Measurements from ENCODE around the gene ABHD14A. TPM values are rescaled to one million over a fixed set of nuclear protein-coding genes. Genes with fewer than 3 reads are reported as not detected.

ABHD14A gene
- total RNA-seq, 1 experiment from 2014 or later, result 29.1 TPM

DNA sequence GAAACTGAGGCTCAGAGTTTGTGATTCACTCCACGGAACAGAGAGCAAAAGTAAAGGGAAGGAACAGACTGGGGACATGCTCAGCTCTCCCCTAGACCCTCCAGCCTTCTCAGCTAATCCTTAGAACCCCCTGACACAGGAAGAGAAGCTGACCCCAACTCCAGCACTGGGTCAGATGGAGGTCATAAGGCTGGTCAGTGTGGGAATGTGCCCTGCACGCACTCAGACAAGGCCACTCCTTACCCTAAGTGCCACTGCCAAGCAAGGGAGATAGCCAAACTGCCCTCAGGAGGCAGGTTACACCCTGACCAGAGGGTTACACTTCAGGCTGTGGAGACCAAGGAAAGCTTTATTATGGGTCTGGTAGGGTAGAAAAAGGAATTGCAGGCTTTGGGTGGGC, 19.7 kb downstream of the ABHD14A start:
- DNase-seq (ENCODE audit: low read depth), result no peak

DNA sequence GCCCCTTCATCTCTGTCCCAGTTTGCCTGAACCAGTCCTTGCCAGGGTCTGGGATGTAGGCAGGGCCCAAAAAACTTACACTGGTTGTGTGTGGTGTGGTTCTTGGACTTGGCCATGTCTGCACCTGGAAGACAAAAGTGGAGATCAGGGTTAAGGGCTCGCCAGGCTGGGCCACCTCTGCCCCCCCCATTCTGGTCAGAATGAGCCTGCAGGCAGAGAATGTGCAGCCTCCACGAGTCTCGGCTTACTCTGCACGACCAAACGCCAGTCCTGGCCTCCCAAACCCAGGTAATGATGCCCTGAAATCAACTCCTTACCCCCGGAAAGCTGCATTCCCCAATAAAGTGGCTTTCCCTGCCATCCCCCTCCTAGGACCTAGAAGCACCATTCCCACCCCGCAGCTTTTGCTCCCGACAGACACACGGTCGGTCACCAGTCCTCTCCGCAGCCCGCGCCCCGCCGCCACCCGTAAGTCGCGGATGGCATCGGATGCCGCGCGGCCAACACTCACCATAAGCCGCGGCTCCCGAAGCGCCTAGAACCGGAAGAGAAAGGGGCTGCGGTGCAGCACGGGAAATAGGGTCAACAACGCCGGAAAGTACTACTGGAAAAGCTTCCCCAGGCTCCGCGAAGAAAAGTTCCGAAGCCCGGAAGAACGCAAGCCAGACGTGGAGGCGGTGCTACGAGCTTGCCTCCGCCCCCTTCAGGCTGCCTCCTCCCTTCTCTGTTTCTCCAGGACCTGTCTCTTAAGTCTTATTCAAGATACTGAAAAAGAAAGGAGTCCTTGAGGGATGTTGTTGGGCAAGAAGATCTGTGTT, 20.7 kb downstream of the ABHD14A start, which contains the start of gene RPL29:
TSS of gene RPL29 (minus strand) at position 550 of the 818 bp plus-strand sequence. CDS start at position 116, 434 bp downstream.
- DNase-seq (ENCODE audit: low read depth), result peak; percentile 95

DNA sequence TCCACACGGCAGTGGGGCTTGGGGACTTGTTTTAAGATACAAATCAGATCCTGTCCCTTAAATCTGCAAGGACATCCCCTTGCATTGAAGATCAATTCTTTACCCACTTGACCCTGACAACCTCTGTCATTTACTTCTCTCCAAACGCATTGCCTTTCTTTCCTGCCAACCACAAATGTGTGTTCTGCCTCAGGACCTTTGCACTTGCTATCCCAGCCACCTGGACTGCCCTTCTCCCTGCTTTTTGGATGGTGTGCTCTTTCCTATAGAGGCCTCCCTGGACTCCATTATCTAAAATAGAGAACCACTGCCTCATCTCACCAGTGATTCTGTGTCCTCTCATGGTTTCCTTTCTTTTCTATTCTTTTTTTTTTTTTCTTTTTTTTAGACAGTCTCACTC, 22.3 kb downstream of the ABHD14A start:
- no peak for DNase-seq (ENCODE audit: low read depth)

DNA sequence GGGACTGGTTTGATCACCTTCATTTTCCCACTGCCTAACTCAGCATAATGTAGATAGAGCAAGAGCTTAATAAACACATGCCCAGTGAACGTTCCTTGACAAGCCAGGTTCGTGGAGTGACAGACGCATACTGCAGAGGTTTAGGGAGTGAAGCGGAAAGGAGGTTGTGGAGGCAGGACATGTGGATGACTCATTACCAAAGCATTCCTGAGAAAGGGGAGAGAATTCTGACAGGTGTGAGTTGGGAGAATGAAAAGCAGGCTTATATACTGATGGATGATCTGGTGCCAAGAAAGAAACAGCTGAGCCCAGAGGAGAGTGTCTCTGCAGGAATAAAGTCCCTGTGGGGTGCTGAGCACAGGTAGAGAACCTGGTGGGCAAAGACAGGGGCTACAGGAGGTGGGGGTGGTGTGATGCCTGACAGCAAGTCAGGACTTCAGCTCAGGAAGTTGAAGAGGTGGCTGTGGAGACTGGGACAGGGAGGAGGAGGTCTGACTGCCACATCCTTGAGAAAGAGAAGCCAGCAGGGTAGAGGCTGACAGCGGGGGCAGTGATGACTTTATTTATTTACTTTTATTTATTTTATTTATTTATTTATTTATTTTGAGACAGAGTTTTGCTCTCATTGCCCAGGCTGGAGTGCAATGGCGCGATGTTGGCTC, 23.2 kb downstream of the ABHD14A start:
- DNase-seq (ENCODE audit: low read depth), result peak; percentile 52

DNA sequence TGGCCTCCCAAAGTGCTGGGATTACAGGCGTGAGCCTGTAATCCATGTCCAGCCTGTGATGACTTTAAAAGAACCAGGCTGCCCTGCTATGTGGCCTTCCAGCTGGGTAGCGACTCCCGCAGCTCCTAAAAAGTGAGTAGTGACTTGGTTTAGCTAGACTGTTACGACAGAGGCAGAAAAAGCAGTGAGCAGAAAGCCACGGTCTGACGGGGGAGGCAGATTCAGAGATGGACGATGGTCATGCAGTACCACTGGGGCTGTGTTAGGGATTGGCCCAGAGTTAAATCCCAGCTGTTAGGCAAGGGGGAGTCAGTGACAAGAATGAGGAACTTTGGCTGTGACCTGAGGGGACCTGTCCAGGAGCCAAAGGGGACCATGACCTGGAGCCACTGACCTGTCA, 23.9 kb downstream of the ABHD14A start:
- no peak for DNase-seq (ENCODE audit: low read depth)

DNA sequence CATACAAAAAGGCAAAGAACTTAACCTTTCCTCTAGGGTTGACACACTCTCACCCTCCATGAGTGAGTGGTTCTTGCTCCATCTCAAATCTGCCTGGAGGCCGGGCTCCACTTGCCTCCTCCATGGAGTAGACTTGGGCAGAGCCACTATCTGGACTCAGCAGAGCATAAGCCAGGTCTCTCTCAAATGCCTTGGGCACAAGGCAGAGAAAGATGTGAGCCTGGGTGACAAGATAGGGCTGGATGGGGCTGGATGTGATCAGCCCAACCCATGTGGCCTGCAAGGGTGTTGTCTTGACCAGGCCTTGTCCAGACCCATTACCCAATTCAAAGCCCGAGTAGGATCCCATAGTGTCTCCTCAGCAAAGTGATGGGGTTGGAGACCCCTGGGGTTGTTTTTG, 25.0 kb downstream of the ABHD14A start:
- no peak for DNase-seq (ENCODE audit: low read depth)

DNA sequence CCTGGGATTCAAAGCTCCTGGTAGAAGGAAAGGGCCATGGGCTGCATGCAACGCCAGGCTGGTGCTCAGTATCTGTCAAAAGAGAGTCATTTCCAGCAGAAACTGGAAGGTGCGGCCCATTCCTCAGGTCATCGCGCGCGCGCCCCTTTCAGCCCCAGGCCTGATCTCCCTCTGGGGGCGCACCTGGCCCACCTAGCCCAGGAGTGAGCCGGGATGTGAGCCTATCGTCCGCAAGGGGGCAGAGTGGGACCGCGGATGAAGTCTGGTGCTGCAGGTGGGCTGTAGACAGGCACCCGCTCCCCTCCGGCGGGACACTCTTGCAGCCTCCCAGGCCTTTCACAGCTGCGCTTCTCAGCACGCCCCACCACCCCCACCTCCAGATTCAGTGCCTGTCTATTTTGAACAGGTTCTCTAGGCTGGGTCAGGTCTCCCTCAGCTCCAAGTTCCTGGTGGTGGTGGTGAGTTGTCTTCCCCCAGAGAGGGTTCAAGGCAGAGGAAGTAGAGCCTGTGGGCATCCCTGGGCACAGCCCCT, 26.6 kb downstream of the ABHD14A start:
- DNase-seq (ENCODE audit: low read depth), result peak; percentile 56

DNA sequence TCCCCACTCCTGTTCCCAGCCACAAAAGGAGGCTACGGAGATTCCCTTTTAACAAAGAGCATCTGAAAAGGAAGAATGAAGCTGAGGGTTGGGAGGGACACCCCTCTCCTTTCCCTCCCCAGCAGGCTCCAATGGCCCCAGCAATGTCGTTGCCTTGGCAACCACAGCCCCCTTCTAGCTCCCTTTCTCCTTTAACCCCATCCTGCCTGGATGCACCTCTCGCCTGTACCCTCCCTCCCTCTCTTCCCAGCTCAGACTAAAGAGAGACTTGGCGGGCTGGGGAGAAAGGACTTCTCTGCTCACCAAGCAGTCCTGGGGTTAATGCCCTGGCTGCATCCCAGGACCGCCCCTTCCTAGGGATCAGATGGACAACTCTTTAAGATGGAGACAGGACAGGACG, 27.9 kb downstream of the ABHD14A start:
- no peak for DNase-seq (ENCODE audit: low read depth)

DNA sequence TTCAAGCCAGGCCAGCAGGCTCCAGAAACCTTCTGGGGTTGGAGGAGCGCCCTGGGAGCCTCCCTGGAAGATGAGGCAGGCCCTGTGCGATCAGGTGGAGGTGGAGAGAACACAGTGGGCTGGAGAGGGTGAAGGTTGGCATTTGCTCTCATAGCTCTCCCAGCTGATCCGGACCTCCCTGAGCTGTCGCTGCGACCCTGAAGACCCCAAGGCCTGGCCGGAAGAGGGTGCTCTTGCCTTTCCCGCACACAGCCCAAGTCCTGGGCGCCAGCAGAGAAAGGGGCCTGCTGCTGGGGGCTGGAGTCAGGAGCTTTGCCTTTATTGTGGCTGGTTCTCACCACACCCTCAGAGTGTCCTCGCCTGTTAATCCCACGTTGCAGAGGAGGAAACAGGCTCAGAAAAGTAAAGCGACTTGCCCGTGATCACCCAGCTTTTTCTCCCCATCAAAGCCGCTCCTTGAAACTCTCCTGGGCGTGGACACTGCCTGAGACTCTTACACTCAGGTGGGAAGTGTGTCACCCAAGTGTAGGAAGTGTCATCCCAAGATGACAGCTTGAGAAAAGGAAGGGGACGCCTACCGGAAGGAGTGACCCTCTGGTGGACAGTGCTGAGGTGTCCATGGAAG, 29.4 kb downstream of the ABHD14A start:
- peak; percentile 51 for DNase-seq (ENCODE audit: low read depth)

DNA sequence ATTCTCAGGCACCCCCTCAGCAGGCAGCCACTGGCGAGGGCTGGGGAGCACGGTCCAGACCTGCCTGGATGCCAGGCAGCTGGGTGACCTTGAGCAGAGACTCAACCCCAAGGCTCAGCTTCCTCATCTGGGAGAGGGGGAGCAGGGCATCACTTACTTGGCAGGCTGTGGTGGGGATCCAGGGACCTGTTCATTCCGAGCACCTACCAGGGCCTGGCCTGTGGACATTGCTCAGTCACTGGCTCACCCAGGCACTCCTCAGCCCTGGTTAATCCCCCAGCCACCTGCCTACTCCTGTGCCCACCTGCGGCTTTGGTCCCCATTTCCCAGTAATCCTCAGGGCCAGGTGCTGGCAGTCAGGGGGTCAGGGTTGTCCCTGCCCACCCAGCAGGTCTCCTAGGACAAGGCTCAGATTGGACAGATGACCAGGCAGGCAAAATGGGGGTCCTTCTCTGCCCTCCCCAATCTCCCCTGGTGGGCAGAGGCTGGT, 30.1 kb downstream of the ABHD14A start:
- no peak for DNase-seq (ENCODE audit: low read depth)

DNA sequence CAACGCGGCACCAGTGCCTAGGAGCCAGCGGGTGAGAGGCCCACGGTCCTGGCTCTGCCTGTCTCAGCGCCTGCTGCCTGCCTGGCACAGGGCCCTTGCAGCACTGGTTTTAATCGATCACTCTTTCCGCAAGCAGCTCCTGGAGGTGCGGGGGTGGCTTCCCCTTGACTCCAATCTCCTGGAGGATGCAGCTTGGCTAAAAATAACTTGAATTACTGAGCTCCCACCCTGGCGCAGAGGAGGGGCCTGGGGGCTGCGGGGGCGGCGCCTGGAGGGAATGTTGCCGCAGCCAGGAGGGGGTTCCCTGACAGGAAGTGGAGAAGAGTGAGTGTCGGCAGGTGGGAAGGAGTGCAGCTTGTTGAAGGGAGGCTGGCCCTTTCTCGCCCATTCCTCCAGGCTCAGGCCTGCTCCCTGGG, 30.7 kb downstream of the ABHD14A start:
- peak; percentile 25 for DNase-seq (ENCODE audit: low read depth)

DNA sequence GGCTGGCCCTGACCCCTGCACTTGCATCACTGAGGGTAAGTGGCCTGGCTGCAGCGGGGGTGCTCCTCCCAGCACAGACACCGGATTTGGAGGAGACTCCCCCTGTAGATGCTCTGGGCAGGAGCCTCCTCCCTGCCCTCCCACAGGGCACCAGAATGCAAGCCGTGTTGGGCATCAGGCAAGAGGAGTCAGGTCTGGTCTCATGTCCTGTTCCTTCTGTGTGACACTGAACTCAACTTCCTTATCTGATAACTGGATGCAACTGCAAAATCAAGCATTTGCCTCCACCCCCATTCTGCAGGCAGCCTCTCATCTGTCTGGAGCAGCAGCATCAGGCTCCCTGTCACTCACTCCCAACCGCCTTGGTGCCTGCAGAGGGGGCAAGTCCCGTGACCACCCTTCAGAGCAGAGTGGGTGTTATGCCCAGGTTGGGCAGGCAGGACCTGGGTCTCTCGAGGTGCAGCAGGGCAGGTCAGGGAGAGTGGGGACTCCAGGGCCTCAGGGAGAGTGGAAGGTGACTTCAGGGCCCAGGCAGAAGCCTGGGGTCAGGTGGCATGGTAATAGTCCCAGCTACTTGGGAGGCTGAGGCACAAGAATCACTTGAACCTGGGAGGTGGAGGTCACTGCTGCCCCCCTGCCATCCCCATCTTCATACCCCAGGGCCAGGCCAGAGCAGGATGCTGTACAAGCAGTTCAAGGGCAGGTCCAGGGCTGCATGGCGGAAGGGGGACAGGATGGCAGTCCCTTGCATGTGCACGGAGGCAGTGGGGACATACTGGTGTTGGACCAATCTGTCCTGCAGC, 31.4 kb downstream of the ABHD14A start:
- no peak for DNase-seq (ENCODE audit: low read depth)

DNA sequence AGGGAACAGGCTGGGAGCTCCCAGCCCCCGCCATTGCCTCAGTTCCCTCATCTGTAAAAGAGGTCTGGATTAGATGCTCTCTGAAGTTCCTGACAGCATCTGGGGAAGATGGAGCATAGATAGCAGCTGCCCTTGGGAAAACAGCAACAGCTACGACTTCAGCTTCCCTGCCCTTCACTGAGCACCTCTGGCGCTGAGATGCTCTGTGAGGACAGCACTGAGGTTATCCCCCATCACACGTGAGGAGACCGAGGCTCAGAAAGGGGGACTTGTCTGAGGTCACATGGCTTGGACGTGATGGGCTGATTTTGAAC, 31.9 kb downstream of the ABHD14A start:
- no peak for DNase-seq (ENCODE audit: low read depth)

DNA sequence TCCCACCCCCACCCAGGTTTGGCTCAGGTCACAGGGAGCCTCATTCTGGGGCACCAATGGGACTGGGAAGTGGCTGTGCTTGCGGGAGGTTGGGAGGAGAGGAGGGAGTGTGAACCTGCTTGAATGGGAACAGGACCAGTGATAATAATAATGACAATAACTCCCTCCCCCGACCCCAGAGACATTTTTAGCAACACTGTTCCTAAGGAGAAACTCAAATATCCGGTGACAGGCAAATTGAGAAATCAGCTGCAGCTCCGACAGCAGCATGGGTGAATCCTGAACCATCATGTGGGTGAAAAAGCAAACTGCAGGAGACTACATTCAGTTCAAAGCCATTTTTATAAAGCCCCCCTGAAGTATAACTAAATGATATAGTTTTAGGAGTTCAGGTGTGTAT, 32.4 kb downstream of the ABHD14A start:
- DNase-seq (ENCODE audit: low read depth), result no peak

DNA sequence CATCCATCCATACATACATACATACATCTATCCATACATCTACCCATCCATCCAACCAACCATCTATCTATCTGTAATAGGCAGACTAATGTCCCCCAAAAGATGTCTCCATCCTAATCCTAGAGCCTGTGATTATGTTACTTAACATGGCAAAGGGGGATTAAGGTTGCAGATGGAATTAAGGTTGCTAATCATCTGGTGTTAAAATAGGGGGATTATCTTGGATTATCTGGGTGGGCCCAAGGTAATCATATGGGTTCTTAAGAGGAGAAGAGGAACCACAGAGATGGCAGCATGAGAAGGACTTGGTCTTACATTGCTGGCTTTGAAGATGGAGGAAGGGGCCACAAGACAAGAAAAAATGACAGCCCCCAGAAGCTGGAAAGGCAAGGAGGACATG, 35.6 kb downstream of the ABHD14A start:
- no peak for DNase-seq (ENCODE audit: low read depth)

DNA sequence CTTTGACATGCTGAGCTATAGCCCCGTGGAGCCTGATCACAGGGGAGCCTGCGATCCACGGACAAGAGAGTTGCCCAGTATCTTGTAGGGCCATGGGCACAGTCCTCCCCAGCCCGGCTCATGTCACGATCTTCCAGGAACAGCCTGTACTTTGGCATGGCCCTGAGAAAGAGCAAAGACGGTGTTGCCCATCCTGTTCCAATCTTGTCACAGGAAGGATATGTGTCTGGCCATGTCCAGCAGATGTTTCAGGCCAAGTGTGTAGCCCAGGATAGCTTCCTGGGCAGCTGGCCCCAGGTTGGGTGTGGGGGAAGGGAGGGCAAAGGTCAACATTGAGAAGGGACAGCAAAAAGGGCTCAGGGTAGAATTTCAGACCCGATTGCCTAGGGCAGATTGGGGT, 37.8 kb downstream of the ABHD14A start:
- no peak for DNase-seq (ENCODE audit: low read depth)

DNA sequence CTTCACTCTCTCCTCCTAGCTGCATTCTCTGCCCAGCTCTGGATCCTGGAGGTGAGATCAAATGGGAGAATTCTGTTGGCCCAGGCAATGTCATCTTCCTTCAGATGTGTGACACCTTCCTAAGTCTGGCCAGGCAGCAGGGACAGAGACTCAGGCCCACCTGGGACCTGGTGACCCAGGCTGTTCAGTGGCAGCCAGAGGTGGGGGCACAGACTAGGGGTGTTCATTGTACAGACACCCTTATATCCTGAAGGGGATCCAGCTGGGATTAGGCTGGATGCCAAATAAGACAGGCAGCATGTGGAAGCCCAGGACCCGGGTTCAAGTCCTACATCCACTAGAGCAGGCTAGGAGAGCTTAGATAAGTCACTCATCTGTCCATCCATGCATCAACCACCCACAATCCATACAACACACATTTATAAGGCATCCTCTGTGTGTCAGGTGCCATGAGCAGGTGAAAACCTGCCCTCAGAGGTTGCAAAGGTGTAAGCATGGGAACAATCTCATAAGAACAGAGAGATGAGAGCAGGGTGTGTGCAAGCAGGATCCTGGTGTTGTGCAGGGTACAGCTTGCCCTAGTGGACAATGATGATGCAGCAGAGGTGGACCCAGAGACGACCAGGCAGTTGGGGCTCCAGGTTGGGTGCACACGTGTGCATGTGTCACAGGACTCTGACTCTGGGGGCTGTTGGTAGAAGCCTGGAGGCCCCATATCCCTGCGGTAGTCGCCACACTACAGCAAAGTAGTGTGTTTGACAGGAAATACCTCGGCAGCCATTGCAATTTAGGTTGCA, 39.1 kb downstream of the ABHD14A start:
- no peak for DNase-seq (ENCODE audit: low read depth)

DNA sequence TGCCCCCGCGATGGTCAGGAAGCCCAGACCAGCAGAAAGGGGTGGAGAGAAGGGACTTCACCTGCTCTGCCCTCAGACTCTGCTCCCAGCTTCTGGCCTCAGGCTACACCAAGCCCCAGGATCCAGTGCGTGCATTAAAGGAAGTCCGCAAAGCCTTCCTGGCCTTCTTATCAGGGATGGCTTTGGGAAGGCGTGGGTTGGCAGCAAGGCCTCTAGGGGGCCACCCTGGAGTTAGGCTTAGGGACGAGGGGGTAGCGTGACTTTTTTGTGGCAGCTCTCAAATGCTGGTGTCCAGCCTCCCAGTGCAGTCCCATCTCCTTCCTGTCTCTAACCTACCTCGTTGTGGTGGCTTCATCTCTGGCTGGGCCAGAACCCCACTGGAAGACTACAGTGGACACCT, 39.7 kb downstream of the ABHD14A start:
- DNase-seq (ENCODE audit: low read depth), result peak; percentile 54

DNA sequence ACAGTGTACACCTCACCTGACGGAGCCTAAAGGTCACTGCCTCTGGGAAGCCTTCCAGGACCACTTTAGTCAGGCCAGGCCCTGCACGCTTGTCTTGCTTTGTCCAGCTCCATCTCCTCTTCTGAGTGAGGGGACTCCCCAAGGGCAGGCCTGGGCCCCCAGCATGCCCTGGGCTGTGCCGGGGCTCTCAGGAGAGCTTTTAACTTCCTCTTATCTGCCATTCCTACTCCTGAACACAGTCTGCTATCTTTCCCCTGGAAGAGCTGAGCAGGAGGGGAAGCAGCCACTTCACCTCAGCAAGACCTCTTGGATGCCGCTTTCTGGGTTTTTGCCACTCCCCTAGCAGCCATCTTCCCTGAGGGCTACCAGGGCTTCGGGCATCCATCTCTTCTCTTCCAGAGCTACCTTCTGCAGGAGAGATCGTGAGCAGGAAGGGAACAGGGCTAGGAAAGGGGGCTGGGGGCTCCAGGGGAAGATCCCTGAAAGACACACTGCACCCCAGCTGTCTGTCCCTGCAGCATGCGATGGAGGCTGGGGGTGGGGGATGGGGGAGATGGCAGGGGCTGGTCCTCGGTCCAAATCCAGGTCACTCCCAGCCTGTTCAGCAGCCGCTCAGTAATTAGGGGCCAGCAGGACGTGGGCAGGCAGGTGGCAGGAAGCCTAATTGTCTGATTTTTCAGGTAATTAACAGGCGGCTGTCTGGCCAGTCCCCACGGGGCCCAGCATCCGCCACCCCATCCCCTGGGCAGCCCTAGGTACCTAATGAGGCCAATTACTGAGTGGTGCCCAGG, 40.8 kb downstream of the ABHD14A start:
- DNase-seq (ENCODE audit: low read depth), result no peak

DNA sequence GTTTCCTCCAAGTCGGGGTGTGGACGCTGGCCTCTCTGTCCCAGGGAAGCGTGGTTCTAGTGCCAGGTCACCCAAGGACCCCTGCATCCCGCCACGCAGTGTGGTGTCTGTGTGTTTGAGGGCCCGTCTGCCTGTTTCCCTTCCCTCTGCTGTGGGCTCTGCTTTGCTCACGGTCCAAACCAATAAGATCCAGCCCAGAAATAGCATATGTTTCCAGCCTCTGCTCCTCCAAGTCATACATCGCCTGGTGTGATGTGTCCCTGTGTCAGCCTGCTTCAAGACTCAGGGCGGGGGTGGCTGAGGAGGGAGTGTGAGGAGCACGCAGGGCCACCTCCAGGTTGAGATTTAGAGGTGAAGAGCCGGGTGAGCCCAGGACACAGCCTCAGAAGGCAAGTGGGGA, 42.7 kb downstream of the ABHD14A start:
- no peak for DNase-seq (ENCODE audit: low read depth)
